Body of pancreas (tissue), 4 donors: ENCODE data around the gene NEDD9. TPM values are rescaled to one million over a fixed set of nuclear protein-coding genes. Genes with fewer than 3 reads are reported as not detected.

Source experiments
- ATAC-seq: fragments of 150-250 bp; one replicate; pipeline ENCODE4 v1.9.1; 2016
- DNase-seq, 4 donors: peaks; one replicate each; pipeline ENCODE4 v3.0.0-alpha.2; 2019
- H3K27ac ChIP-seq, 4 donors: fragments of 200-600 bp; sonication (generic); 1 replicate in 3 of 4; 2 replicates in 1 of 4; pipeline versions ENCODE4 v1.5.1 to v1.6.1; 2016 to 2019; ENCODE audit warnings: mild to moderate bottlenecking in 1 of 4, mixed read lengths in 1 of 4, moderate library complexity in 1 of 4
- H3K27me3 ChIP-seq, 2 donors: fragments of 200-600 bp; sonication (generic); one replicate each; pipeline ENCODE4 v1.6.0; 2016; ENCODE audit warnings: mild to moderate bottlenecking in 1 of 2
- H3K36me3 ChIP-seq, 2 donors: fragments of 200-600 bp; sonication (generic); replicated peaks in 1 of 2; 2 replicates each; pipeline ENCODE4 v1.5.1; 2016; ENCODE audit warnings: low read depth in 2 of 2; ENCODE audit not compliant: insufficient read depth in 1 of 2
- H3K4me1 ChIP-seq: fragments of 200-600 bp; sonication (generic); one replicate; pipeline ENCODE4 v1.6.0; 2016
- H3K4me3 ChIP-seq, 2 donors: fragments of 200-600 bp; sonication (generic); 1 replicate in 1 of 2; 2 replicates in 1 of 2; pipeline ENCODE4 v1.5.1; 2016 to 2019
- H3K9me3 ChIP-seq, 3 donors: fragments of 200-600 bp; sonication (generic); 1 replicate in 2 of 3; 2 replicates in 1 of 3; pipeline ENCODE4 v1.5.1; 2016
- CTCF ChIP-seq, 7 experiments: fragments of 450-650 bp in 4 of 7; fragments of 200-600 bp in 3 of 7; sonication (generic) in 3 of 7; IDR thresholded peaks; one replicate each; pipeline ENCODE4 v1.5.1; 2016 to 2019; ENCODE audit warnings: antibody characterized with exemption in 7 of 7
- POLR2A ChIP-seq, 3 donors: fragments of 450-650 bp; IDR thresholded peaks; one replicate each; pipeline ENCODE4 v1.6.1; 2016; ENCODE audit warnings: antibody characterized with exemption in 3 of 3, mild to moderate bottlenecking in 2 of 3
- WGBS, 2 donors: methylation state at CpG; one replicate each; pipeline ENCODE4 v1.1.5; 2017; 5-methylcytosine and 5-hydroxymethylcytosine counted together
- intact Hi-C: fragments of 100-400 bp; cut with DNase I; formaldehyde crosslinking; loops from one replicate; pipeline ENCODE4 v1.15.1; 2023
- total RNA-seq, 2 donors: library from RNA; depleted of rRNA; stranded (reverse); fragments of >200 nt; gene quantifications; one replicate each; pipeline ENCODE4 v1.1.0, GENCODE V29; 2016

The NEDD9 gene
- total RNA-seq, 2 donors from 2014 or later, result 22.8 to 58.3 TPM

- Histone ChIP-seq H3K36me3 (no peaks in the 10 kb centered on the region), H3K9me3 (no peaks in the 10 kb centered on the region), H3K27me3 (no peaks in the 10 kb centered on the region), H3K4me3 (no peak overlapping the region), H3K27ac (no peak overlapping the region), H3K4me1 (peaks cover 17% of the 10 kb centered on the region)
- TF ChIP-seq POLR2A (IDR thresholded peaks at IDR 0.05) (no peak), CTCF (IDR thresholded peaks at IDR 0.05) (no peak)
- 76 to 90% methylated on average over 3 of the region's 3 CpGs for WGBS, 2 donors
- intact Hi-C loops, result no loop called here
- DNase-seq (no peak), ATAC-seq (no peak)
Measured at GRCh38 chr6:11183761-11184362, 48.6 kb downstream of the NEDD9 start.

- DNase-seq, result no peak
- Histone ChIP-seq H3K4me1 (no peaks in the 10 kb centered on the region), H3K4me3 (no peak overlapping the region), H3K27ac (no peak overlapping the region), H3K9me3 (no peaks in the 10 kb centered on the region), H3K36me3 (no peaks in the 10 kb centered on the region), H3K27me3 (no peaks in the 10 kb centered on the region)
- no peak for TF ChIP-seq POLR2A (IDR thresholded peaks at IDR 0.05)
- no peak for TF ChIP-seq CTCF (IDR thresholded peaks at IDR 0.05)
- intact Hi-C loops, result no loop called here
- no peak for ATAC-seq
- 92 to 95% methylated on average over 3 of the region's 3 CpGs for WGBS, 2 donors
Measured at GRCh38 chr6:11181478-11182136, 50.9 kb downstream of the NEDD9 start.

GRCh38 chr6:11179419-11180202, 52.9 kb downstream of the NEDD9 start:
- H3K27ac ChIP-seq, result no peak overlapping the region
- no peaks in the 10 kb centered on the region for H3K27me3 ChIP-seq
- H3K4me1 ChIP-seq, result no peaks in the 10 kb centered on the region
- DNase-seq (no peak), ATAC-seq (no peak)
- intact Hi-C loops, result loop anchor here (10.0 kb wide), 1 partner anchor 315 kb away; no protein-coding TSS in a partner anchor
- no peaks in the 10 kb centered on the region for H3K36me3 ChIP-seq
- no peaks in the 10 kb centered on the region for H3K9me3 ChIP-seq
- 70 to 73% methylated on average over 8 of the region's 8 CpGs for WGBS, 2 donors
- TF ChIP-seq POLR2A (IDR thresholded peaks at IDR 0.05), result no peak
- TF ChIP-seq CTCF (IDR thresholded peaks at IDR 0.05), result no peak
- H3K4me3 ChIP-seq, result no peak overlapping the region

- intact Hi-C loops, result loop anchor here (10.0 kb wide), 1 partner anchor 316 kb away; no protein-coding TSS in a partner anchor
- Histone ChIP-seq H3K27ac (no peak overlapping the region), H3K27me3 (no peaks in the 10 kb centered on the region), H3K9me3 (no peaks in the 10 kb centered on the region), H3K36me3 (no peaks in the 10 kb centered on the region), H3K4me1 (no peaks in the 10 kb centered on the region), H3K4me3 (no peak overlapping the region)
- WGBS, 2 donors, result 64 to 65% methylated on average over 6 of the region's 6 CpGs
- no peak for TF ChIP-seq CTCF (IDR thresholded peaks at IDR 0.05)
- no peak for TF ChIP-seq POLR2A (IDR thresholded peaks at IDR 0.05)
- DNase-seq (no peak), ATAC-seq (no peak)
Measured at GRCh38 chr6:11179088-11179418, 53.4 kb downstream of the NEDD9 start.
